Neural cell (in vitro differentiated cells): Measurements from ENCODE around the gene FOXI1. TPM values are rescaled to one million over a fixed set of nuclear protein-coding genes. Genes with fewer than 3 reads are reported as not detected.

Source experiments
- H2AFZ ChIP-seq: fragments of 200-600, 300-800 bp; sonication (generic), shearing (Covaris generic); 2 replicates; pipeline ENCODE4 v1.6.0; 2014; ENCODE audit warnings: low read depth, mild to moderate bottlenecking, antibody characterized with exemption, low read length, moderate library complexity
- H3F3A ChIP-seq: fragments of 200-600 bp; shearing (Covaris generic); 2 replicates; pipeline ENCODE4 v1.6.1; 2016; ENCODE audit warnings: mild to moderate bottlenecking, moderate library complexity, mixed read lengths, antibody characterized with exemption, low read length; ENCODE audit not compliant: insufficient read depth, poor library complexity, severe bottlenecking
- H3K27ac ChIP-seq: fragments of 200-600, 300-800 bp; sonication (generic), shearing (Covaris generic); 2 replicates; pipeline ENCODE4 v1.5.1; 2014; ENCODE audit warnings: mild to moderate bottlenecking, low read length, moderate library complexity
- H3K27me3 ChIP-seq: fragments of 300-800, 200-600 bp; sonication (generic), shearing (Covaris generic); 2 replicates; pipeline ENCODE4 v1.6.0; 2014; ENCODE audit warnings: mild to moderate bottlenecking, low read depth, low read length, moderate library complexity; ENCODE audit not compliant: insufficient read depth
- H3K36me3 ChIP-seq: fragments of 300-800, 200-600 bp; sonication (generic), shearing (Covaris generic); 2 replicates; pipeline ENCODE4 v1.5.1; 2014; ENCODE audit warnings: mild to moderate bottlenecking, antibody characterized with exemption, low read length, moderate library complexity; ENCODE audit not compliant: insufficient read depth
- H3K4me2 ChIP-seq: fragments of 300-800, 200-600 bp; sonication (generic), shearing (Covaris generic); 2 replicates; pipeline ENCODE4 v1.6.0; 2014; ENCODE audit warnings: mild to moderate bottlenecking, low read length
- H3K4me3 ChIP-seq: fragments of 300-800, 200-600 bp; sonication (generic), shearing (Covaris generic); 2 replicates; pipeline ENCODE4 v1.5.1; 2014; ENCODE audit warnings: mild to moderate bottlenecking, low read length, moderate library complexity
- H3K79me2 ChIP-seq: fragments of 200-600 bp; shearing (Covaris generic); replicated peaks from 2 replicates; pipeline ENCODE4 v1.6.0; 2014; ENCODE audit warnings: mild to moderate bottlenecking, low read length, moderate library complexity; ENCODE audit not compliant: insufficient read depth
- H3K9ac ChIP-seq: fragments of 300-800, 200-600 bp; sonication (generic), shearing (Covaris generic); 2 replicates; pipeline ENCODE4 v1.6.1; 2016; ENCODE audit warnings: mild to moderate bottlenecking, low read length, mixed read lengths
- H3K9me2 ChIP-seq: fragments of 200-600 bp; shearing (Covaris generic); 2 replicates; pipeline ENCODE4 v1.6.1; 2016; ENCODE audit warnings: mild to moderate bottlenecking, low read length, mixed read lengths; ENCODE audit not compliant: insufficient read depth
- H3K9me3 ChIP-seq: fragments of 200-600, 300-800 bp; sonication (generic), shearing (Covaris generic); 2 replicates; pipeline ENCODE4 v1.6.1; 2016; ENCODE audit warnings: mild to moderate bottlenecking, mixed run types, low read length, moderate library complexity, mixed read lengths
- H4K20me1 ChIP-seq: fragments of 200-600 bp; shearing (Covaris generic); 2 replicates; pipeline ENCODE4 v1.6.1; 2016; ENCODE audit warnings: mild to moderate bottlenecking, mixed run types; ENCODE audit not compliant: insufficient read depth
- EP300 ChIP-seq: fragments of 450-650 bp; conservative IDR thresholded peaks from 2 replicates; pipeline ENCODE4 v1.6.1; 2014; ENCODE audit warnings: antibody characterized with exemption, mild to moderate bottlenecking, moderate library complexity; ENCODE audit not compliant: poor library complexity, severe bottlenecking
- EZH2 ChIP-seq: fragments of 200-600, 300-800 bp; shearing (Covaris generic), sonication (generic); IDR thresholded peaks from 2 replicates; pipeline ENCODE4 v1.6.1; 2014; ENCODE audit warnings: antibody characterized with exemption, low read length, borderline replicate concordance, mild to moderate bottlenecking; ENCODE audit not compliant: insufficient read depth, poor library complexity, severe bottlenecking
- MXI1 ChIP-seq: fragments of 450-650 bp; conservative IDR thresholded peaks from 2 replicates; pipeline ENCODE4 v1.6.1; 2014; ENCODE audit warnings: antibody characterized with exemption, mild to moderate bottlenecking; ENCODE audit not compliant: poor library complexity, severe bottlenecking
- POLR2AphosphoS5 ChIP-seq: IDR thresholded peaks from 2 replicates; pipeline ENCODE4 v1.6.1; 2012
- RAD21 ChIP-seq: fragments of 450-650 bp; conservative IDR thresholded peaks from 2 replicates; pipeline ENCODE4 v1.6.1; 2014; ENCODE audit warnings: antibody characterized with exemption, mild to moderate bottlenecking, moderate library complexity
- SMC3 ChIP-seq: fragments of 450-650 bp; conservative IDR thresholded peaks from 2 replicates; pipeline ENCODE4 v1.6.1; 2014; ENCODE audit warnings: antibody characterized with exemption, mild to moderate bottlenecking, moderate library complexity; ENCODE audit not compliant: poor library complexity
- TAF1 ChIP-seq: IDR thresholded peaks from 2 replicates; pipeline ENCODE4 v1.6.1; 2012; ENCODE audit warnings: low read depth
- polyA plus RNA-seq: library from polyadenylated mRNA; depleted of rRNA; stranded (reverse); fragments of >200 nt; gene quantifications from 2 replicates; pipeline ENCODE4 v1.2.3, GENCODE V29; 2014
- TF ChIP-seq, protein P1 (sequence below): IDR thresholded peaks from 2 replicates; pipeline ENCODE4 v1.6.1; 2012; ENCODE audit warnings: borderline replicate concordance
- TF ChIP-seq, protein P2 (sequence below): fragments of 450-650 bp; IDR thresholded peaks from 2 replicates; pipeline ENCODE4 v1.5.1; 2014; ENCODE audit warnings: antibody characterized with exemption, mild to moderate bottlenecking, moderate library complexity; ENCODE audit not compliant: poor library complexity, severe bottlenecking

FOXI1 gene
- polyA plus RNA-seq, 1 donor from 2014 or later, result not detected

DNA sequence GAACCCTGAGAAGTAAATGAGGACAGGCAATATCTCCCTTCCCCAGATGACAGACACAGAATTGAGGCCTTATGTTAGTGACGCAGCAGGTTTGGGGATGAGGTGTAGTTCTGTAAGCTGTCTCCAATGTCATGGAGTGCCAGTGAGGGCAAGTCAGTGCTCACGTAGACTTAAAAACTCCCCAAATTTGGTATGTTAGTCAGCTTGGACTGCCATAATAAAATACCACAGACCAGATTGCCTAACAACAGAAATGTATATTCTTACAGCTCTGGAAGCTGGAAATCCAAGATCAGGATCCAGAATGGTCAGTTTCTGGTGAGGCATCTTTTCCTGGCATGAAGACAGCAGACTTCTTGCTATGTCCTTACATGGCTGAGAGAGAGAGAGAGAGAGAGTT, 14.9 kb downstream of the FOXI1 start:
- Histone ChIP-seq H3K4me2 (no peak overlapping the region), H4K20me1 (no peaks in the 10 kb centered on the region), H3K27me3 (no peaks in the 10 kb centered on the region), H3K9me3 (no peaks in the 10 kb centered on the region), H3F3A (no peaks in the 10 kb centered on the region), H3K9me2 (no peaks in the 10 kb centered on the region), H3K36me3 (no peaks in the 10 kb centered on the region), H3K79me2 (no peaks in the 10 kb centered on the region), H3K27ac (no peak overlapping the region), H3K9ac (no peak overlapping the region), H2AFZ (no peak overlapping the region), H3K4me3 (no peak overlapping the region)
- TF ChIP-seq TAF1, result no peak

DNA sequence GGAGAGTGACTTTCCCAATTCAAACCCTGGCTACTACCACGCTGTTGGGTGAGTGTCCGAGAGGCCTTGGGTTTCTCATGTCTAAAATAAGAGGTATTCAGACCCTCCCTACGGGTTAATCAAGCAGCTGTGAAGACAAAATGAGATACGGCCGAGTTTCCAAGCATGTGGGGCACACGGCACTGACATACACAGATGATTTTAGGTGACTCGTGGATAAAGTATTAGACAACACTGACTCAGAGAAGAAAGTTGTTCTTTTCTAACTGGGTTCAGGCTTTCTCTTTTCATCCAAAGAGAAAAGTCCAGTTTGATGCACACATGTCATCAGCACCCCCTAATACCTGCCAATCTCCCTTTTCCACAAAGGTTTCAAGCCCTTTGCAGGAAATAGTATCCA, 15.6 kb downstream of the FOXI1 start:
- TF ChIP-seq, protein P1, sequence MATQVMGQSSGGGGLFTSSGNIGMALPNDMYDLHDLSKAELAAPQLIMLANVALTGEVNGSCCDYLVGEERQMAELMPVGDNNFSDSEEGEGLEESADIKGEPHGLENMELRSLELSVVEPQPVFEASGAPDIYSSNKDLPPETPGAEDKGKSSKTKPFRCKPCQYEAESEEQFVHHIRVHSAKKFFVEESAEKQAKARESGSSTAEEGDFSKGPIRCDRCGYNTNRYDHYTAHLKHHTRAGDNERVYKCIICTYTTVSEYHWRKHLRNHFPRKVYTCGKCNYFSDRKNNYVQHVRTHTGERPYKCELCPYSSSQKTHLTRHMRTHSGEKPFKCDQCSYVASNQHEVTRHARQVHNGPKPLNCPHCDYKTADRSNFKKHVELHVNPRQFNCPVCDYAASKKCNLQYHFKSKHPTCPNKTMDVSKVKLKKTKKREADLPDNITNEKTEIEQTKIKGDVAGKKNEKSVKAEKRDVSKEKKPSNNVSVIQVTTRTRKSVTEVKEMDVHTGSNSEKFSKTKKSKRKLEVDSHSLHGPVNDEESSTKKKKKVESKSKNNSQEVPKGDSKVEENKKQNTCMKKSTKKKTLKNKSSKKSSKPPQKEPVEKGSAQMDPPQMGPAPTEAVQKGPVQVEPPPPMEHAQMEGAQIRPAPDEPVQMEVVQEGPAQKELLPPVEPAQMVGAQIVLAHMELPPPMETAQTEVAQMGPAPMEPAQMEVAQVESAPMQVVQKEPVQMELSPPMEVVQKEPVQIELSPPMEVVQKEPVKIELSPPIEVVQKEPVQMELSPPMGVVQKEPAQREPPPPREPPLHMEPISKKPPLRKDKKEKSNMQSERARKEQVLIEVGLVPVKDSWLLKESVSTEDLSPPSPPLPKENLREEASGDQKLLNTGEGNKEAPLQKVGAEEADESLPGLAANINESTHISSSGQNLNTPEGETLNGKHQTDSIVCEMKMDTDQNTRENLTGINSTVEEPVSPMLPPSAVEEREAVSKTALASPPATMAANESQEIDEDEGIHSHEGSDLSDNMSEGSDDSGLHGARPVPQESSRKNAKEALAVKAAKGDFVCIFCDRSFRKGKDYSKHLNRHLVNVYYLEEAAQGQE, result no peak
- TF ChIP-seq MXI1 (no peak), RAD21 (no peak), EP300 (no peak)
- no peaks in the 10 kb centered on the region for H3K9me3 ChIP-seq
- H3K9ac ChIP-seq, result no peak overlapping the region
- H3K9me2 ChIP-seq, result no peaks in the 10 kb centered on the region
- H4K20me1 ChIP-seq, result no peaks in the 10 kb centered on the region
- no peaks in the 10 kb centered on the region for H3K36me3 ChIP-seq
- no peak overlapping the region for H3K4me2 ChIP-seq
- H3K27ac ChIP-seq, result no peak overlapping the region
- H3F3A ChIP-seq, result no peaks in the 10 kb centered on the region
- H3K79me2 ChIP-seq, result no peaks in the 10 kb centered on the region
- H3K4me3 ChIP-seq, result no peak overlapping the region
- H2AFZ ChIP-seq, result no peak overlapping the region
- no peaks in the 10 kb centered on the region for H3K27me3 ChIP-seq

DNA sequence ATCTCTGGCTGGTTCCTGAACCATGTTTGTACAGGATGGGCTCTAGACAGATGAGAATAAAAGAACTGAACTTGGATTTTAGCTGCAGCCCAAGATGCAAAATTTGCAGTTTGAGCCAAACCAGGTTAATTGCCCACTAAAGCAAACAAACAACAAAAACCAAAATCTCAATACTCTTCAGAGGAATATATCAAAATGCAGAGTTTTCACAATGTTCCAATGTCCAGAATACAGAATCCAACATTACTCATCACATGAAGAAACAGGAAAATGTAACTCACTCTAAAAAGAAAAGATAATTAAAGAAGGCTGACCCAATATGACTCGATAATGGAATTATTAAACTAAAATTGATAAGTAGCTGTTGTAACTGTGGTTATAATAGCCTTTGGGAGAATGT, 20.4 kb downstream of the FOXI1 start:
- H3K9ac ChIP-seq, result no peak overlapping the region
- H3K4me3 ChIP-seq, result no peak overlapping the region
- no peaks in the 10 kb centered on the region for H3K79me2 ChIP-seq
- no peaks in the 10 kb centered on the region for H3K36me3 ChIP-seq
- H4K20me1 ChIP-seq, result no peaks in the 10 kb centered on the region
- no peaks in the 10 kb centered on the region for H3F3A ChIP-seq
- H3K4me2 ChIP-seq, result no peak overlapping the region
- no peak overlapping the region for H3K27ac ChIP-seq
- no peaks in the 10 kb centered on the region for H3K9me2 ChIP-seq
- H3K27me3 ChIP-seq, result no peaks in the 10 kb centered on the region
- no peak for TF ChIP-seq EZH2
- TF ChIP-seq, protein P2, sequence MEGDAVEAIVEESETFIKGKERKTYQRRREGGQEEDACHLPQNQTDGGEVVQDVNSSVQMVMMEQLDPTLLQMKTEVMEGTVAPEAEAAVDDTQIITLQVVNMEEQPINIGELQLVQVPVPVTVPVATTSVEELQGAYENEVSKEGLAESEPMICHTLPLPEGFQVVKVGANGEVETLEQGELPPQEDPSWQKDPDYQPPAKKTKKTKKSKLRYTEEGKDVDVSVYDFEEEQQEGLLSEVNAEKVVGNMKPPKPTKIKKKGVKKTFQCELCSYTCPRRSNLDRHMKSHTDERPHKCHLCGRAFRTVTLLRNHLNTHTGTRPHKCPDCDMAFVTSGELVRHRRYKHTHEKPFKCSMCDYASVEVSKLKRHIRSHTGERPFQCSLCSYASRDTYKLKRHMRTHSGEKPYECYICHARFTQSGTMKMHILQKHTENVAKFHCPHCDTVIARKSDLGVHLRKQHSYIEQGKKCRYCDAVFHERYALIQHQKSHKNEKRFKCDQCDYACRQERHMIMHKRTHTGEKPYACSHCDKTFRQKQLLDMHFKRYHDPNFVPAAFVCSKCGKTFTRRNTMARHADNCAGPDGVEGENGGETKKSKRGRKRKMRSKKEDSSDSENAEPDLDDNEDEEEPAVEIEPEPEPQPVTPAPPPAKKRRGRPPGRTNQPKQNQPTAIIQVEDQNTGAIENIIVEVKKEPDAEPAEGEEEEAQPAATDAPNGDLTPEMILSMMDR, result no peak
- TF ChIP-seq MXI1, result no peak
- TF ChIP-seq SMC3, result no peak
- TF ChIP-seq EP300, result no peak
- TF ChIP-seq TAF1, result no peak
- no peak for TF ChIP-seq RAD21
- TF ChIP-seq, protein P1, result no peak
- TF ChIP-seq POLR2AphosphoS5, result no peak
- no peak overlapping the region for H2AFZ ChIP-seq
- H3K9me3 ChIP-seq, result no peaks in the 10 kb centered on the region
